A673 (cell line): Measurements from ENCODE around the gene PRR33.

Source experiments
- CTCF ChIP-seq: fragments of 300-800, 200-600 bp; sonication (generic); conservative IDR thresholded peaks from 2 replicates; pipeline ENCODE4 v1.5.1; 2017; ENCODE audit warnings: low read depth, mild to moderate bottlenecking, antibody characterized with exemption, low read length, moderate library complexity, mixed read lengths
- EZH2 ChIP-seq: fragments of 200-600 bp; sonication (generic); IDR thresholded peaks from 2 replicates; pipeline ENCODE4 v1.6.1; 2017; ENCODE audit warnings: borderline replicate concordance, low read depth, mild to moderate bottlenecking, mixed read lengths, antibody characterized with exemption, low read length; ENCODE audit not compliant: poor library complexity, severe bottlenecking

GRCh38 chr11:1932105-1932480, 40.4 kb upstream of the PRR33 start:
- TF ChIP-seq CTCF (no peak), EZH2 (no peak)
